C4-2B (cell line): Measurements from ENCODE around the gene CYP4F3.

Source experiments
- ZFX ChIP-seq: fragments of 450-650 bp; IDR thresholded peaks from 2 replicates; pipeline ENCODE4 v1.6.1; 2017
- TF ChIP-seq, protein P1 (sequence below): fragments of 450-650 bp; conservative IDR thresholded peaks from 2 replicates; pipeline ENCODE4 v1.5.1; 2017; ENCODE audit warnings: mild to moderate bottlenecking

GRCh38 chr19:15669440-15669839 is 28.7 kb downstream of the CYP4F3 start:
- TF ChIP-seq, protein P1, sequence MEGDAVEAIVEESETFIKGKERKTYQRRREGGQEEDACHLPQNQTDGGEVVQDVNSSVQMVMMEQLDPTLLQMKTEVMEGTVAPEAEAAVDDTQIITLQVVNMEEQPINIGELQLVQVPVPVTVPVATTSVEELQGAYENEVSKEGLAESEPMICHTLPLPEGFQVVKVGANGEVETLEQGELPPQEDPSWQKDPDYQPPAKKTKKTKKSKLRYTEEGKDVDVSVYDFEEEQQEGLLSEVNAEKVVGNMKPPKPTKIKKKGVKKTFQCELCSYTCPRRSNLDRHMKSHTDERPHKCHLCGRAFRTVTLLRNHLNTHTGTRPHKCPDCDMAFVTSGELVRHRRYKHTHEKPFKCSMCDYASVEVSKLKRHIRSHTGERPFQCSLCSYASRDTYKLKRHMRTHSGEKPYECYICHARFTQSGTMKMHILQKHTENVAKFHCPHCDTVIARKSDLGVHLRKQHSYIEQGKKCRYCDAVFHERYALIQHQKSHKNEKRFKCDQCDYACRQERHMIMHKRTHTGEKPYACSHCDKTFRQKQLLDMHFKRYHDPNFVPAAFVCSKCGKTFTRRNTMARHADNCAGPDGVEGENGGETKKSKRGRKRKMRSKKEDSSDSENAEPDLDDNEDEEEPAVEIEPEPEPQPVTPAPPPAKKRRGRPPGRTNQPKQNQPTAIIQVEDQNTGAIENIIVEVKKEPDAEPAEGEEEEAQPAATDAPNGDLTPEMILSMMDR, result no peak
- no peak for TF ChIP-seq ZFX
